ENCODE measurements around the gene SLC39A1. TPM values are rescaled to one million over a fixed set of nuclear protein-coding genes. Genes with fewer than 3 reads are reported as not detected.
"Not testable (repeated sequence)": the region's sequence is repeated elsewhere in the genome, so short reads cannot be mapped to it uniquely, and the experiment has no call there.

The SLC39A1 gene
- total RNA-seq, 1 donor from 2014 or later: 86.8 TPM

DNA sequence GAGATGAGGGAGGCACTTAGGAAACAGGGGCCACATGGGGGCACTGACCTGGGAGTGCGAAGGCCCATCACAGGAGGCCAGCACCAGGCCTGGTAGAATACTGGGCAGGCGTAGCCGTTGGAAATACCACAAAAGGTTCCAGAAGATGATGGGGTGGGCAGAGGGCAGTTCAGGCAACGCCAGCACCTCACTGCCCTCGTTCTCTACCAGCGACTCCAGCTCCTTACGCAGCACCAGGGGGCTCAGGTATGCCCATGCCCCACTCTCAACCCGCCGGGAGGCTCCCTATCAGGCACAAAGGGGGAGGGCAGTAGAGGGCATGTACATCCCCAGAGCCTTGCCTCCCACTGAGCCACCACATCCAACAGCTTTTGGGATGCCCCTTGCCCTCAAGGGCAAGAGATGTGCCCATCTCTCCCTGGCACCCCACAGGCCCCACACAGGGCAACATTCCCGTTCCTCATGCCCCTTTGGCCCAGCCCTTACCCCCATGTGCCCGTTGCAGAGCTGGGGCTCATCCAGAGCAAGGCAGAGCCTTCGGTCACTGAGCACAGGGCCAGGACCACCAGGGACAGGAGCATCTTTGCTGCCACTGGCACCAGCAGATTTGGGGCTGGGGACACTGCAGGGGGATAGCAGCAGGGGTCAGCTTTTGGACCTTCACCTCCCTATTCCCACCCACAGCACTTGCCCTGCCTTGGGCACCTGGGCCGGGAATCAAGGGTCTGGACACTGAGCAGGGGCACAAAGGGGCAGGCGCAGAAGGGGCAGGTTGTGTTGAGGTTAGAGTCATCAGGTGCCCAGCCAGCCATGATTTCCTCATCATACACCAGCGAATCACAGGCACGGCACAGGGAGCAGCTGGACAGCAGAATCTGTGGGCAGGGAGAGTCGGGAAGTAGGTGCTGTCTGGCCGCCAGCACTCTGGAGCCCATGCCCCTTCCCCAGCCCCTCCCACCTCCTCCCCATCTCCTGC, 30.9 kb downstream of the SLC39A1 start:
- no peak for DNase-seq (ENCODE audit: low read depth in 2 of 2)

DNA sequence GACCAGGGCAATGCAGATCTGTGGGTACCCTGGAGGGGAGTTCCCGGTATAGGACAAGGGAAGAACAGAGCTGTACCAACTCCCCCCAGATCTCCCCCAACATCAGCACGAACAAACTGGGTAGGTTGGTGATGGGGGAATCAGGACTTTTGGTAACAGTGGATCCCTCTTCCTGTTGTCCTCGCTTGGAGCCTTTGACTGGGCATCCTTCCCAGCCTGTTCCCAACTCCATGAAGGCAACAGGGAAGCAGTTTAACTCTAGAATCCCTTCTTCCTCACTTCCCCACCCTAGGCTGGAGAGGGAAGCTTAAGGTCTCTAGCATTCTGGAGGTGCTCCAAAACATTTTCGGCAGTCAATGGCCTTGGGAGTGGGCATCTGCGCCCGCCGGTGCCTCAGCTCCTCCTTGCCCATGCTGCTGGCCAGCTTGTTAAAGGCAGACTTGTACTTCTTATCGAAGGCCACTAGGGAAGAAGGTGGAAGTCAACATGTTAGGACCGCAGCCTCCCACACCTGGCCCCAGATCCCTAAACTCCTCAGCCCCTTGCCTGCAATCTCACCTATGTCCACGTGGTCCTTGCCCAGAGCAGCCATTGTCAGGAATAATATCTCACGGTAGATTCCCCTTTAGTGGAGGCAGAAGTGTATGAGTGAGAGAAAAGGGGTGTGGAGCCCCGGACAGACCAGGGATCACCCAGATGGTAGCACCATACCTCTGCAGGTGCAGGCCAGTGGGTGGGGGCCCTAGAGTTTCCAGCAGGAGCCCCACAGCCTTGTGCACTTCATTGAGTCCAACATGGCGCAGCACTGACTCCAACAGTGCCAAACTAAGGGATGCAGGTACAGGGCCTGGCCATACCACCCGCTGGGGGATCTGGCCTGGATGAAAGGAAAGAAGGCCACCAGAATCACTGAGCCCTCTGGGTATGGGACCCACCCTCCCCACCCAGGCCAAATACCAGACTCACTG, 33.1 kb downstream of the SLC39A1 start:
- DNase-seq (ENCODE audit: low read depth in 2 of 2): no peak

GRCh38 chr1:153929426-153929825, 33.9 kb downstream of the SLC39A1 start:
- no peak for DNase-seq (ENCODE audit: low read depth in 2 of 2)

DNA sequence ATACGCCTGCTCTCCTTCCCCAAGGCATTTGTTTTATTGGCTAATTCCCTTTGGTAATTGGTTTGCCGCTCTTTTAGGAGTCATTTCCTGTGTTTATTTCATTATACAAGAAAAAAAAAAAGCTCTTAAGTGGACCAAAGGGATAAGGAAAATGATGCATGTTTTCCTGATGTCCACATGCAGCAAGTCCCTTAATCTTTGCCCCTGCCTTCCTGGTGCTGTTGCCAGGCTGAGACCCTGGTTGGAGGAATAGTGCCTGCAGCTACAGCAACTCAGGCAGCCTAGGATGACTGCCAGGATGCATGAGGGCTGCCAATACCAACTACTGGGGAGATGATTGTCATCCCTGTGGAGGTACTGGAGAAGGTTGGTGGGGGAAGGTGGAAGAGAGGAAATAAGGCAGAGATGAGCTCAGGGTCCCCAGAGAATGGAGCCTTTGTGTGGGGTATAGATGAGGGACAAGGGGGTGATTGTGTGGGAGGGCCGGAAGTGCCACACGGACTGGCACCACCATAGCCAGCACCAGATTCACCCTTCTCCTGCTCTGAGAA, 34.5 kb downstream of the SLC39A1 start:
- DNase-seq (ENCODE audit: low read depth in 2 of 2): peak in 1 of 2 donors; percentile 74

- DNase-seq (ENCODE audit: low read depth in 2 of 2): no peak
These were observed 35.1 kb downstream of the SLC39A1 start for GRCh38 chr1:153928245-153928644.

DNA sequence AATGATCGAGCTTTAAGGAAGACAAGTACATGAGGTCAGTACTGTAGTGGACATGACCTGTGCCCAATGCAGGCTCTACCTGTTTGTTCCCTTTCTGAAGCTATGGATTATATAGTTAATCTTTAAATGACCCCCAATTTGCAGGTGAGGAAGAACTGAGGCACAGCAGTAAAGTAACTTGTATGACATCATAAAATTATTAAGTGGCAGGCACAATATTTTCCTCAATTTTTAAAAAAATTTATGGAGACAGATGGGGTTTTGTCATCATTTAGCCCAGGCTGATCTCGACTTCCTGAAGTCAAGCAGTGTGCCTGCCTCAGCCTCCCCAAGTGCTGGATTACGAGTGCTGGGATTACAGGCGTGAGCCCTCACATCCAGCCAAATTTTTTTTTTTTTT, 36.9 kb downstream of the SLC39A1 start:
- DNase-seq (ENCODE audit: low read depth in 2 of 2): no peak

DNA sequence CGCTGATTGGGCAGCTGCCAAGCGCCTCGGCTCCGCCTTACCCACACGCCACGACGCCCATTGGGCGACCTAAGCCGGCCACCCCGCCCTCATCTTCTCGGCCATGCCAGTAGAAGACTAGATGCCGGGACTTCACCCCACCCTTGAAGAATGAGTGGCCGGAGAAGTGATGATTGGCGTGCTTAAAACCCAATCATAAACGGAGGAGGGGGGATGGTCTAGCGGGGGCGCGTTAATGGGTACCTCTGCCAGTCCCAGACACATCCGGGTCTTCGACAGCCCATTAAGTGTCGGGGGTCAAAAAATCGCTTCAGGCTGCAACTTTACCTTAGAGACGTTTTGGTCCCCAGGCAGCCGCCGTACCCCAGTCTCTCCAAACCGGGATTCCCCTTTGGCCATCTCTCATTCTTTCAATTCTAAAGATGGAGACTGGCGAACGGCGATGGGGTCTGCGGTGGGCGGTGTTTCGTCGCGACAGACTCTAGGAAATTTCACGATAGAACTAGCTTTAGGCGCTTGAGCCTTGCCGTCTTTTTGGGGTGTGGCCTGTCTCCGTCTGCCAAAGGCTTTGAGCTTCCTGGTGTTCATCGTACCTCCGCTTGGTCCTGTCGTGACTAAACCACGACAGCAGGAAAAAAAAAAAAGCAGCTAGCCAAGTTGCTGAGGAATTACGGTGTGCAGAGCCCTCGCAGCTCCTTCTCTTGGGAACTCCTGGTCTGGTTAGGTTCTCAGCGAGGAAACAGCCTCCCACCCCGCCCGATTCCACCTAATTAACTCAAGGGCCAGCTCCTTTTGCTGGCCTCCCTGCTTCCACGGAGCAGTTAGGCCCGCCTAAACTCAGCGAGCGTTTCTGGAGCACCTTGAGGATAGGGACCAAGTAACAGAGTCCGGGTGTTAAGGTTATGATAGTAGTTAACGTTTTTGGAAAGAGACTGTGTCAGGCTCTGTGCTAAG, 40.1 kb downstream of the SLC39A1 start, which contains the start of gene GATAD2B:
Gene GATAD2B, minus strand, starts transcription at position 1 of the 954 bp plus-strand sequence. CDS start 94,625 bp downstream, outside the sequence.
- DNase-seq (ENCODE audit: low read depth in 2 of 2): peak; percentile 100

- DNase-seq (ENCODE audit: low read depth in 2 of 2): no peak
These were observed 41.0 kb downstream of the SLC39A1 start for GRCh38 chr1:153922076-153922971.

DNA sequence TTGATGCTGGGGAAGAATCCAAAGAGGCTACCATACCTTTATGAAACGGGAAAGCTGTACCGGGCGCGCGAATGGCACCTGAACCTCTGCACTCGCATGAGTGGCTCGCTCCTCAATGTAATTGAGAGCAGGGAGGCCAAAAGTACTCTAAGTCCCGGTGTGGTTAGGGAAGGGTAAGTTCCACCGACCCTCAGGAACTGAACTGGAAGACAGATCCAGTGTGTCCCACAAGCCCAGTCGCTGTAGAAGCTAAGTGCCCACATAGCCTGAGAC, 41.6 kb downstream of the SLC39A1 start:
- DNase-seq (ENCODE audit: low read depth in 2 of 2): peak in 1 of 2 donors; percentile 14

- DNase-seq (ENCODE audit: low read depth in 2 of 2): no peak
These were observed 42.1 kb downstream of the SLC39A1 start for GRCh38 chr1:153921080-153921802.

GRCh38 chr1:153919876-153920852, 43.2 kb downstream of the SLC39A1 start:
- peak in 1 of 2 donors; percentile 41 for DNase-seq (ENCODE audit: low read depth in 2 of 2)

GRCh38 chr1:153916297-153916696, 47.0 kb downstream of the SLC39A1 start:
- no peak for DNase-seq (ENCODE audit: low read depth in 2 of 2)

DNA sequence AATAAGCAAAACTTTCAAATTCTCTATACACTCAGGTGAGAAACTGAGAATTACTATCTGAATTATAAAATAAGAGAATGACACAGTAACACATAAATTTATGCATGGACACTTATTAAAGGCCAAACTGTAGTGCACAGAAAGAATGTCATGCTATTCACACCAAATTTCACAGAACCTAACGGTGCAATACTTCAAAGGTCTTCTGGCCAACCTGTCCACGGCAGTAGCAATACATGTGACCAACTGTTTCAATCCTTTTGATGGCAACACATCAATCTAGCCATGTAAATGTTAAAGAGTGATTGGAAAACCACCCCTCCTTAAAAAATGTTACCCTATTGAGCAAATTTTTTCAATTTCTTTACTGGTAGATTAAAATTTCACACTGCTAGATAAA, 51.0 kb downstream of the SLC39A1 start:
- DNase-seq (ENCODE audit: low read depth in 2 of 2): no peak

GRCh38 chr1:153910560-153910959, 52.8 kb downstream of the SLC39A1 start:
- DNase-seq (ENCODE audit: low read depth in 2 of 2): not testable (repeated sequence)

Measured in dermis microvascular lymphatic vessel endothelial cell (primary cell).